ENCODE measurements around the gene SCGB1C2. TPM values are rescaled to one million over a fixed set of nuclear protein-coding genes. Genes with fewer than 3 reads are reported as not detected.

SCGB1C2 gene
- total RNA-seq, 1 donor from 2014 or later: not detected

- intact Hi-C loops (cut with micrococcal nuclease): no loop called here
- TF ChIP-seq, protein P1, sequence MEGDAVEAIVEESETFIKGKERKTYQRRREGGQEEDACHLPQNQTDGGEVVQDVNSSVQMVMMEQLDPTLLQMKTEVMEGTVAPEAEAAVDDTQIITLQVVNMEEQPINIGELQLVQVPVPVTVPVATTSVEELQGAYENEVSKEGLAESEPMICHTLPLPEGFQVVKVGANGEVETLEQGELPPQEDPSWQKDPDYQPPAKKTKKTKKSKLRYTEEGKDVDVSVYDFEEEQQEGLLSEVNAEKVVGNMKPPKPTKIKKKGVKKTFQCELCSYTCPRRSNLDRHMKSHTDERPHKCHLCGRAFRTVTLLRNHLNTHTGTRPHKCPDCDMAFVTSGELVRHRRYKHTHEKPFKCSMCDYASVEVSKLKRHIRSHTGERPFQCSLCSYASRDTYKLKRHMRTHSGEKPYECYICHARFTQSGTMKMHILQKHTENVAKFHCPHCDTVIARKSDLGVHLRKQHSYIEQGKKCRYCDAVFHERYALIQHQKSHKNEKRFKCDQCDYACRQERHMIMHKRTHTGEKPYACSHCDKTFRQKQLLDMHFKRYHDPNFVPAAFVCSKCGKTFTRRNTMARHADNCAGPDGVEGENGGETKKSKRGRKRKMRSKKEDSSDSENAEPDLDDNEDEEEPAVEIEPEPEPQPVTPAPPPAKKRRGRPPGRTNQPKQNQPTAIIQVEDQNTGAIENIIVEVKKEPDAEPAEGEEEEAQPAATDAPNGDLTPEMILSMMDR (IDR thresholded peaks at IDR 0.05): no peak
- no peak for ATAC-seq (ENCODE audit: low read depth)
- Mint-ChIP-seq H3K9me3 (no peaks in the 10 kb centered on the region), H3K27ac (no peak overlapping the region), H3K27me3 (peaks cover 6% of the 10 kb centered on the region), H3K36me3 (ENCODE audit: low read depth) (no peaks in the 10 kb centered on the region), H3K4me3 (no peak overlapping the region), H3K4me1 (no peaks in the 10 kb centered on the region)
- ChIA-PET POLR2A (no interaction called here), CTCF (no interaction called here)
- no peak for DNase-seq
Observed at GRCh38 chr17:170130-170670, 32.8 kb downstream of the SCGB1C2 start.

DNA sequence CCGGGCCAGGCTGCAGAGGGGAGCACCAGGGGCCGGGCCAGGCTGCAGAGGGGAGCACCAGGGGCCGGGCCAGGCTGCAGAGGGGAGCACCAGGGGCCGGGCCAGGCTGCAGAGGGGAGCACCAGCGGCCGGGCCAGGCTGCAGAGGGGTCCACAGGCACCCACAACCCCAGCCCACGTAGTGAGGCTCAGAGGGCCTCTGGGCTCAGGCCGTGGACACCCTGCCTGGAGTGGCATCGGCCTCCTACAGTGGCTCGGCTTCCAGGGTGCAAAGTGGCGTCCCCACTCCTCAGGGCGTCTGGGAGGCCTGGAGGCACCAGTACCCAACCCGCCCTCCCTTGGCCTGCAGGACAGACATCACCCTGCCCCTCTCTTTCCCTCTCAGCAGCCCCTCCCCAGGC lies 34.5 kb downstream of the SCGB1C2 start:
- intact Hi-C loops (cut with micrococcal nuclease): no loop called here
- Mint-ChIP-seq H3K9me3 (no peaks in the 10 kb centered on the region), H3K4me3 (no peak overlapping the region), H3K36me3 (ENCODE audit: low read depth) (no peaks in the 10 kb centered on the region), H3K4me1 (no peaks in the 10 kb centered on the region), H3K27ac (no peak overlapping the region), H3K27me3 (peaks cover 6% of the 10 kb centered on the region)
- ChIA-PET POLR2A (no interaction called here), CTCF (no interaction called here)
- TF ChIP-seq, protein P1 (IDR thresholded peaks at IDR 0.05): no peak
- no peak for DNase-seq
- ATAC-seq (ENCODE audit: low read depth): no peak

DNA sequence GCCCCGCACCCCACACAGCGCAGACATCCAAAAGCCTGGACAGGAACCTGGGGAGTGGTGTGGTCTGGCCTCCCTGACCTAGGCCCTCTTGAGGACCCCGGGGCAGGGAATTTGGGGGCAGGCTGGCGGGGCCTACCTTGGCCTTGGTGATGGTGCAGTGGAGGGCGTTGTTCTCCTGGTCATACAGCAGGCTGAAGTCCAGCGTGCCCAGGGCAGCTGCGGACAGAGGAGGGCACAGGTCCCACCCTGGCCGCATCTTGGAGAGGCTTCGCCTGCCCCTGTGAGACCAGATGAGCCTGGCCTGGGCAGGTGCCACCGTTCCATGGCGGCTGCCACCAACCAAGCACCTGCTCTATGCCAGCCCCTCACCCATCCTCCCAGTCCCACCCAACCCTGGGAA lies 35.0 kb downstream of the SCGB1C2 start:
- H3K9me3 Mint-ChIP-seq: no peaks in the 10 kb centered on the region
- H3K4me1 Mint-ChIP-seq: no peaks in the 10 kb centered on the region
- ChIA-PET CTCF (no interaction called here), POLR2A (no interaction called here)
- H3K27me3 Mint-ChIP-seq: peaks cover 6% of the 10 kb centered on the region
- no peaks in the 10 kb centered on the region for H3K36me3 Mint-ChIP-seq (ENCODE audit: low read depth)
- TF ChIP-seq, protein P1 (IDR thresholded peaks at IDR 0.05): no peak
- DNase-seq (no peak), ATAC-seq (ENCODE audit: low read depth) (no peak)
- H3K27ac Mint-ChIP-seq: no peak overlapping the region
- no peak overlapping the region for H3K4me3 Mint-ChIP-seq
- intact Hi-C loops (cut with micrococcal nuclease): no loop called here

GRCh38 chr17:173166-173911 lies 36.0 kb downstream of the SCGB1C2 start:
- H3K4me3 Mint-ChIP-seq: no peak overlapping the region
- ATAC-seq (ENCODE audit: low read depth): no peak
- TF ChIP-seq, protein P1 (IDR thresholded peaks at IDR 0.05): no peak
- intact Hi-C loops (cut with micrococcal nuclease): no loop called here
- no peaks in the 10 kb centered on the region for H3K4me1 Mint-ChIP-seq
- peaks cover 10% of the 10 kb centered on the region for H3K27me3 Mint-ChIP-seq
- POLR2A ChIA-PET: no interaction called here
- CTCF ChIA-PET: no interaction called here
- H3K27ac Mint-ChIP-seq: no peak overlapping the region
- H3K36me3 Mint-ChIP-seq (ENCODE audit: low read depth): no peaks in the 10 kb centered on the region
- no peak for DNase-seq
- H3K9me3 Mint-ChIP-seq: no peaks in the 10 kb centered on the region

GRCh38 chr17:177155-177554 lies 39.8 kb downstream of the SCGB1C2 start:
- H3K27ac Mint-ChIP-seq: no peak overlapping the region
- ChIA-PET CTCF (no interaction called here), POLR2A (no interaction called here)
- TF ChIP-seq, protein P1 (IDR thresholded peaks at IDR 0.05): no peak
- H3K27me3 Mint-ChIP-seq: peaks cover 23% of the 10 kb centered on the region
- H3K4me3 Mint-ChIP-seq: no peak overlapping the region
- intact Hi-C loops (cut with micrococcal nuclease): no loop called here
- DNase-seq (no peak), ATAC-seq (ENCODE audit: low read depth) (no peak)
- H3K36me3 Mint-ChIP-seq (ENCODE audit: low read depth): no peaks in the 10 kb centered on the region
- H3K9me3 Mint-ChIP-seq: no peaks in the 10 kb centered on the region
- H3K4me1 Mint-ChIP-seq: peaks cover under 1% of the 10 kb centered on the region

Measured in activated B cell treated with CpG ODN at 0.5 μM for 24 hours (primary cell).